Activated naive CD8-positive, alpha-beta T cell treated with anti-CD3 and anti-CD28 coated beads for 36 hours (primary cell): ENCODE data around the gene DHRS3. TPM values are rescaled to one million over a fixed set of nuclear protein-coding genes. Genes with fewer than 3 reads are reported as not detected.
A peak's percentile ranks its signal among the peaks of the same experiment; 100 is the strongest.

Experiments
- DNase-seq: peaks from one replicate; pipeline ENCODE4 v3.0.0; 2021
- H3K27ac Mint-ChIP-seq: one replicate; pipeline ENCODE4 v1.8.0; 2022; ENCODE audit warnings: mild to moderate bottlenecking, moderate library complexity, mixed read lengths
- H3K27me3 Mint-ChIP-seq: one replicate; pipeline ENCODE4 v1.8.0; 2022; ENCODE audit warnings: mild to moderate bottlenecking, mixed read lengths
- H3K36me3 Mint-ChIP-seq: one replicate; pipeline ENCODE4 v1.8.0; 2021; ENCODE audit warnings: mild to moderate bottlenecking, mixed read lengths
- H3K4me1 Mint-ChIP-seq: one replicate; pipeline ENCODE4 v1.8.0; 2021; ENCODE audit warnings: mixed read lengths
- H3K4me3 Mint-ChIP-seq: one replicate; pipeline ENCODE4 v1.8.0; 2022; ENCODE audit warnings: mild to moderate bottlenecking, moderate library complexity, mixed read lengths
- H3K9me3 Mint-ChIP-seq: one replicate; pipeline ENCODE4 v1.8.0; 2022; ENCODE audit warnings: mixed read lengths
- total RNA-seq, 2 experiments: library from RNA; stranded (reverse); gene quantifications; one replicate each; pipeline ENCODE4 v1.2.3, GENCODE V29; 2021

DHRS3 gene
- total RNA-seq, 2 experiments from 2014 or later: 163 to 167 TPM

DNA sequence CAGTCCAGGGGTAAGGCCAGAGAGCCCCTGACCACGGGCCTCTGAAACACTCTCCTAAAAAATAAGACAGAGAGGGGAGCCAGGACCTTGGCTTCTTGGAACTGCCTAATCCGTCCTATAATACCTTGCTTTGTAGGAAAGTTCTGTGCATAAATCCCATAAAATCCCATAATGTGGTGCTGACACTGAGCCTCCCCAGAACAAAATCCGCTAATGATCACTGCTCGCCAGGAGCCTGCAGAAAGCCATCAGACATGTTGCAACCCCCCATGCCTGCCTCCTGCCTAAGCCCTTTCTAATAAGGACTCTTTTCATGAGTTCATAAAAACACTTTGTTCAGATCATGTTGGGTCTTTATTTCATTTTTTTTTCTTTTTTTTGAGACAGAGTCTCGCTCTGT lies 9.3 kb upstream of the DHRS3 start:
- Mint-ChIP-seq H3K4me3 (no peak overlapping the region), H3K9me3 (no peaks in the 10 kb centered on the region), H3K27me3 (no peaks in the 10 kb centered on the region), H3K36me3 (peaks cover 2% of the 10 kb centered on the region), H3K4me1 (peaks cover 13% of the 10 kb centered on the region), H3K27ac (no peak overlapping the region)
- DNase-seq: no peak

DNA sequence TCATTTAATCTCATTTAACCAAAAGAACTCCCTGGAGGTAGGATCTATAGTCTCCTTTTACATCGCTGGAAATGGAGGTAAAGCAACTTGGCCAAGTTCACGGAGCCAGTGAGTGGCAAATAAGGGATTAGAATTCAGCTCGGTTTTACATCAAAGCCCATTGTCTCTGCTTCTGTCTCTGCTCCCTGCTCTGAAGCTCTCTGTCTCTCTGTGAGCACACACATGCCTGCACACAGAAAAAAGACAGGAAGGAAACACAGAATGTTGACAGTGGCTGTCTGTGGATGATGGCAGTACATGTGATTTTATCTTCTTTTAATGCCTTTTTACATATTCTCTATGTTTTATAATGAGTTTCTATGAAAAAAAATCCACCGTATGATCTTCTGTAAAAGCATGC lies 8.9 kb upstream of the DHRS3 start:
- Mint-ChIP-seq H3K36me3 (peaks cover 5% of the 10 kb centered on the region), H3K27ac (no peak overlapping the region), H3K4me3 (no peak overlapping the region), H3K4me1 (peaks cover 15% of the 10 kb centered on the region), H3K9me3 (no peaks in the 10 kb centered on the region), H3K27me3 (no peaks in the 10 kb centered on the region)
- no peak for DNase-seq

DNA sequence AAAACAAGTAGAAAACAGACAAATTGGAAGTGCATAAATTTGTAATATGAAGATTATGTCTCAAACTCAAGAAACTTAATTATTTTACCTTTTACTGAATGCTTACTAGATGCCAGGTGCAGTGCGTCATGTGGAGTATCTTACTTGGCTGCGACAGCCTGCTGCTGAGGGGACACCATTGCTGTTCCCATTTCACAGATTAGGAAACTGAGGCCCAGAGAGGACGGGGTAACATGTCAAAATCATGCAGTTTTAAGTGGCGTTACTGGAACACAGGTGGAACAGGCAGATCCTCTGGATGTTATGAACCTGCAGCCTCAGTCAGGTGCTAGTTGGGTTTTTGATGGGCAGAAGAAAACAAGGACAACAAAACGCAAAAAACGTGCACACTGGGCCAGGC lies 7.3 kb upstream of the DHRS3 start:
- Mint-ChIP-seq H3K4me3 (no peak overlapping the region), H3K9me3 (no peaks in the 10 kb centered on the region), H3K27ac (no peak overlapping the region), H3K27me3 (no peaks in the 10 kb centered on the region), H3K4me1 (peaks cover 26% of the 10 kb centered on the region), H3K36me3 (peaks cover 6% of the 10 kb centered on the region)
- no peak for DNase-seq

DNA sequence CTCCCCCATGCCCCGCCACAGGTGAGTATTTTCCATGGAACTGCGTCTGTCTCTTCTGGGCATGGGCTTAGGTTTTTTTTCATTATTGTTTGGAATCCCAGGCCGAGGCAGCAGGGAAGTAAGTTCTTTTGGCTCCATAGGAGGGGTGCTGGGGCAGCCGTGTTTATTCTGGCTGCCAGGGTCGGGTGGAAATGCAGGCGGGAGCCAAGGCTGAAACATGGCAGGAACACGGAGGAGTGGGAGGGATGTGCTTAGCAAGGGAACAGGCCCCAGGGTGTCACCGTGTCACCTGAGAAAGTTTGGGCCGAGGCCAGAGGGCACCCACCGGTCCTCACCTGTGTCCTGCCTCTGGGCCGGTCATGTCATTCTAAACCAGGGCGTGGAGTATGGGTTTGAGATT lies 4.5 kb upstream of the DHRS3 start:
- no peak for DNase-seq
- H3K4me1 Mint-ChIP-seq: peaks cover 37% of the 10 kb centered on the region
- peaks cover 15% of the 10 kb centered on the region for H3K36me3 Mint-ChIP-seq
- no peak overlapping the region for H3K27ac Mint-ChIP-seq
- H3K4me3 Mint-ChIP-seq: no peak overlapping the region
- peaks cover 5% of the 10 kb centered on the region for H3K27me3 Mint-ChIP-seq
- H3K9me3 Mint-ChIP-seq: no peaks in the 10 kb centered on the region

DNA sequence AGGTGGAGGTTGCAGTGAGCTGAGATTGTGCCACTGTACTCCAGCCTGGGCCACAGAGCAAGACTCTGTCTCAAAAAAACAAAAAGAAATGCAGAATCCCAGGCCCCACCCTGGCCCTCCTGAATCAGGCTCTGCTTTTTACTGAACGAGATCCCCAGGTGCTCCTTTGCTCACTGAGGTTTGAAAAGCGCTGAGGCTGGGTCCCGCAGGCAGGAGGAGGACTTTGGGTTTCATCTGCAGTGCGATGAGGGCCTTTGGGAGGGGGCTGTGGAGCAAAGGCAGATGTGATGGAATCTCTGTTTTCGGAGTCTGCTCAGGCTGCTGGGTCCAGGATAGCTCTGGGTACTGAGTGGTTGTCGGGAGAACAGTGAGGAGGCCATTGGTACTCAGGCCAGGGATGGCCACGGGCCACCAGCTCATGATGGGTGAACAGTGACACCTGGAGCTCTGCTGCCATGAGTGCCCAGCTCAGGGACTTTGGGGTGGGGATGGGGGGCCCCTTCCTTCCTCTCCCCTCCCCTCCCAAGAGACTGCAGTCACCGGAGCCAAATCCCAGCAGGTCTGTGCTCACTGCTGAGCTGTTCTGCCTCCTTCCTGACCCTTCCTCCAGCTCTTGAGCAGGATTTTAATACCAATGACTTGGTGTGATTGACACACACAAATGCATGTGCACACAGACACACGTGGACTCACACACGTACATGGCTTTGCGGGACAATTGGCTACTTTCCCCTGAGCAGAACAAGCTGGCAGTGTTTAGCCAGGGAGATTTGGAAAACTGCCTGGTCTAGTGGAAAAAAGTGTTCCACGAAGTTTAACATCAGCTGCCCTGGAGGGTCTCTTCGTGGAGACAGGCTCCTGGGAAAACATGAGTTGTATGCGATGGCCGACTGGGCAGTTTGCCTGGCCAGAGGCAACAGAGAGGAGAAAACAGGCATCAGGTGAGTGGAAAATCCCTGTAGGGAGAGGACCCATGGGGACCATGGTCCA lies 3.6 kb upstream of the DHRS3 start:
- Mint-ChIP-seq H3K27me3 (peaks cover 5% of the 10 kb centered on the region), H3K4me3 (no peak overlapping the region), H3K27ac (no peak overlapping the region), H3K4me1 (peaks cover 29% of the 10 kb centered on the region), H3K36me3 (peaks cover 19% of the 10 kb centered on the region), H3K9me3 (no peaks in the 10 kb centered on the region)
- no peak for DNase-seq

DNA sequence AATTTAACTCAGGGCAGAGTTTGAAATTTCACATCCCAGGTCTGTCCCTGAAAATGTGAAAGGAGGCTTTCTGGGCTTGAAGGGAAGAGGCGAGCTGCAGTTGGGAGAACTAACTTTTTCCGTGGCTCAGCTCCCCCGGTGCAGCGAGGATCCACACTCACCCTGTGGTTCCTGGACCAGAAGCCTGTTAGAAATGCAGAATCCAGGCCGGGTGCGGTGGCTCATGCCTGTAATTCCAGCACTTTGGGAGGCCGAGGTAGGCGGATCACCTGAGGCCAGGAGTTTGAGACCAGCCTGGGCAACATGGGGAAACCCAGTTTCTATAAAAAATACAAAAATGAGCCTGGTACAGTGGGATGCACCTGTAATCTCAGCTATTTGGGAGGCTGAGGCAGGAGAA lies 2.9 kb upstream of the DHRS3 start:
- peak overlapping the region; percentile 99 for H3K27ac Mint-ChIP-seq
- H3K4me1 Mint-ChIP-seq: peaks cover 29% of the 10 kb centered on the region
- peak overlapping the region; percentile 96 for H3K4me3 Mint-ChIP-seq
- no peaks in the 10 kb centered on the region for H3K9me3 Mint-ChIP-seq
- H3K36me3 Mint-ChIP-seq: peaks cover 26% of the 10 kb centered on the region
- H3K27me3 Mint-ChIP-seq: peaks cover 5% of the 10 kb centered on the region
- no peak for DNase-seq

DNA sequence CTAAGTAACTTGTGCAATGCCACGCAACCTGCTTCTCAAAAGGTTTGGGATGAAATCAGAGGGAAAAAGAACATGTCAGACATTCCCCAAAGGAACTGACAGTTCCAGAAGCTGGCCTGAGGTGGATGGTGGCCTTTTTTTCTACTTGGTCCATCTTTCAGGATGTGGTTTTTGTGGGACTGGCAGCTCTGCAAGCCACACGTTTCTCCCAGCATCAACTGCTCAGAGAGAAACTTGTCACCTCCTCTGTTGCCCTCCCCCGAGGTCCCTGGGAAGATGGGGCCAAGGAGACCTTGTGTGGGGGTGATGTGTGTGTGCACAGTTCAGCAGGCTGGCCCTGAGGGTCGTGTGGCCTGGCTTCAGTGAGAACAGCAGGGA lies 2.5 kb upstream of the DHRS3 start:
- H3K4me1 Mint-ChIP-seq: peaks cover 29% of the 10 kb centered on the region
- no peaks in the 10 kb centered on the region for H3K9me3 Mint-ChIP-seq
- peak; percentile 54 for DNase-seq
- H3K36me3 Mint-ChIP-seq: peaks cover 31% of the 10 kb centered on the region
- peak overlapping the region; percentile 99 for H3K27ac Mint-ChIP-seq
- H3K4me3 Mint-ChIP-seq: peak overlapping the region; percentile 96
- peaks cover 5% of the 10 kb centered on the region for H3K27me3 Mint-ChIP-seq

DNA sequence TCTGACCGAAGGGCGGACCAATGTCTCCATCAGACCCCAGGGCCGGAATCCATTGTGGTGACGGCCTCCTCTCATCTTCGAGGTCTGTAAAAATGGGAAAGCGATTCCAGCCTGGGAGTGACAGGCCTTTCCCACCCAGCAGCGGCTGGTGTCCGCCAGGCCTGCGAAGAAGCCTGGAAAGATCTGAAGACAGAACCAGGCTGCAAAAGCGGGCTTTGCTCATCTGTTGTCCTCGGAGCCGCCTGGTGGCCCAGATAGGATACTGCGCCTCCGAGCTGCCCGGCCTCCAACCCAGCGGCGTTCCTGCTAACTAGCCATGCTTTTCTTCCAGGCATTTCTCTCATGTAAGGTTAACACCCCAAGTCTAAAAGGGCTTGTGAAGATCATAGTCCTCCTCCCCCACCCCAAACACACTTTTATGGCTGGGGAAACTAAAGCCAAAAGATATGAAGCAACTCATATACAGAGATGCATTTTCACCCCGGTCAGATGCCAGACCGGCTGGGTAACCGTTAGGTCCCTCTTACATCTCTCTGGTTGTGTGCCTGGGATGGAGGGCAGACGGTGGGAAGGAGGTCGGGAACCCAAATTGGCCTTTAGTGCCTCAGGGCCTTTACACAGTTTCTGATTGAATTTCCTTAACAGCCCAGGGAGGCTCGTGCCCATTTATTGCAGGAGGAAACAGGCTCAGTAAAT lies 1.9 kb upstream of the DHRS3 start:
- Mint-ChIP-seq H3K27ac (peak overlapping the region; percentile 99), H3K36me3 (peaks cover 35% of the 10 kb centered on the region), H3K9me3 (no peaks in the 10 kb centered on the region), H3K4me1 (peaks cover 30% of the 10 kb centered on the region), H3K4me3 (peak overlapping the region; percentile 96), H3K27me3 (peaks cover 5% of the 10 kb centered on the region)
- DNase-seq: peak; percentile 77

DNA sequence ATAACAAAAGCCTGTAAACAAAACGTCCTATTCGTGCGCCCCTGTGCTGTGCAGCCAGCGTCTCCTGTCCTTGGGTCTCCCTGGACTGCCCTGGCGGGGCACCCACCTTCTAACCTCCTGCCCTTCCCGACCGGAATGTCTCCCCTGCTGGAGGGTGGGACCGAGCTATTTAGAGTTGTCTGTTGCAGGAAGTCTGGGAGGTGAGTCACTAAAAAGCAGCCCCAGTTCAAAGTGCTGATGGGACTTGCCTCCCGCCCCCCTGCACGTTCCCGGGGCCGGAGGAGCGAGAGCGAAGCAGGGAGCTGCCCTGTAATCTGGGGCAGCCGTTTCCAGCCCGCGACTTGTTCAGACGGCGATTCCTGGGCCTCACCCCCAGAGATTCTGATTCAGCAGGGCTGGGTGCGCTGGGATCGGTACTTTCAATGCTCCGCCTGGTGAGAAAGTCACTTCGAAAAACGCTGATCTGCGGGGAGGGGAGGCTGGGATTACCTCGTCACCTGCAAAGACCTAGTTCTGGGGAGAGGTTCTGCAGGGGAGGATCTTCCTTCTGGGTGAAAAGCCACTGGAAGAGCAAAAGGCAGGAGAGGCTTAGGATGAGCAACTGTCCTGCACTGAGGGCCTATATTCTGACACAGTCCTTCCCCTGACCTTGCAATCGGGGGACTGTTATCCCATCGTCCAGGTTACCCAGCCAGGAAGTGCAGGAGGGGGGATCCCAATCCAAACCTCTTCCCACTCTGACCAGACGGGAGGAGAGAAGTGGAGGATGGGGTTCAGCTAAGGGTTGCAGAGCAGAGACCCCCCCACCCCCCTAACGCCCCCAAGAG lies 1.2 kb upstream of the DHRS3 start:
- H3K36me3 Mint-ChIP-seq: peaks cover 43% of the 10 kb centered on the region
- DNase-seq: peak; percentile 79
- peak overlapping the region; percentile 96 for H3K4me3 Mint-ChIP-seq
- peaks cover 5% of the 10 kb centered on the region for H3K27me3 Mint-ChIP-seq
- peak overlapping the region; percentile 99 for H3K27ac Mint-ChIP-seq
- no peaks in the 10 kb centered on the region for H3K9me3 Mint-ChIP-seq
- H3K4me1 Mint-ChIP-seq: peaks cover 38% of the 10 kb centered on the region

DNA sequence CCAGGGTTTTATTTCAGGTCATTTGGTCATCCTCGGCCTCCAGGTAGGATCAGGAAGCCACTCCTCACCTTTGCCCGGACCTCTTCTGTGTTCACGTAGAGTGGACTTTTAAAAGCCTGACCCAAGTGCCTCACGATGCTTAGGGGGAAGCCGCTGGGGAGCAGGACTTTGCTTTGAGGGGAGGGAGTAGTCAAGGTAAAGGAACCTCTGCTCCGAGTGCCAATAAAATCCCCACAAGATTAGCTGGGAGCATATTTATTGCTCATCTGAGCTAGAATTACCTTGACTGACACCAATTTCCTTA lies 603 bp upstream of the DHRS3 start:
- Mint-ChIP-seq H3K27me3 (peaks cover 5% of the 10 kb centered on the region), H3K9me3 (no peaks in the 10 kb centered on the region), H3K27ac (peak overlapping the region; percentile 99), H3K4me3 (peak overlapping the region; percentile 96), H3K36me3 (peaks cover 49% of the 10 kb centered on the region), H3K4me1 (peaks cover 43% of the 10 kb centered on the region)
- no peak for DNase-seq

DNA sequence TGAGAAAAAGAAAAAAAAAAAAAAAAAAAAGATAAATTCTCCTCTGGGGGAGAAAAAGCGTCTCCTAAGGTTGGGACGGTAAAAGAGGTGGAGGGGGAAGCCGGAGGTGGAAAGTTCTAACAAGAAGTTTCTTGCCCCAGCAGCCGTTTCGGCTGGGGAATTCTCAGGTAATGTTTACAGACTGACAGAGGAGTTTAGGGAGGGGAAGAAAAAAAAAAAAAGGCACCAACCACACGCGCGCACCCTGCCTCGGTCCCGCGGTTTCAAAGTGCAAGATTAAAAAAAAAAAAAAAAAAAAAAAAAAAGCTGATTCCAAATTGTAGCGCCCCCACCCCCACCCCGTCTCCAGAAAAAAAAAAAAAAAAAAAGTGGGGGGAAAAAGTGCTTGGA lies 504 bp downstream of the DHRS3 start:
- peaks cover 5% of the 10 kb centered on the region for H3K27me3 Mint-ChIP-seq
- H3K4me3 Mint-ChIP-seq: peak overlapping the region; percentile 96
- H3K27ac Mint-ChIP-seq: peak overlapping the region; percentile 99
- H3K4me1 Mint-ChIP-seq: peaks cover 50% of the 10 kb centered on the region
- peaks cover 59% of the 10 kb centered on the region for H3K36me3 Mint-ChIP-seq
- peak; percentile 56 for DNase-seq
- no peaks in the 10 kb centered on the region for H3K9me3 Mint-ChIP-seq

DNA sequence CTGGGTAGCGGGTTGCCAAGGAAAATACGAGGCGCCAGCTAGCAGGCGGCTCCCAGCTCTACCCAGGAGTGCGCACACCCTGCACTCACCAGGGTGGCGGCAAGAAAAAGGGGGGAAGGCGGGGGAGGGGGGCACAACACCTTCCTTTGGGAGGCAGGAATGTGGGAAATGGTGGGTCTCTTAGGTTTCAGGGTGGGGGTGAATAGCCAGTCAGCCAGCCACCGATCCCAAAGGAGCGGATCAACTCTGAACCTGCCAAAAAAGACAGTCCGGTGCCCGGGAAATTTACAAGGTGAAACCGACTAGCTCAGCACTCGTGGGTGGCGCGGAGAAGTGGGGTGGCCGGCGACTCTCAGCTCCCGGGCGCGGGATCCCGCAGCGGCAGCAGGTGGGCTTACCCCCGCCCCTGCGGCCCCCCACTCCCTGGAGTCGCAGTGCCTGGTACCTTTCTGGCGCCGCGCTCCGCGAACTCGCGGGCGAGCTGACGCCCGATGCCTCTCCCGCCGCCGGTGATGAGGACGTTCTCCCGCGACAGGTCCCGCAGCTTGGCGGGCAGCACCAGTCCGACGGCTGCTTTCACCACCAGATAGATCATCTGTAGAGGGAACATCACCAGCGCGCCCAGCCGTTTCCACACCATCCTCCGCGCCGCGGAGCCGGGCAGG lies 1.2 kb downstream of the DHRS3 start:
- peak; percentile 44 for DNase-seq
- Mint-ChIP-seq H3K27me3 (peaks cover 5% of the 10 kb centered on the region), H3K4me1 (peaks cover 50% of the 10 kb centered on the region), H3K4me3 (peak overlapping the region; percentile 96), H3K9me3 (no peaks in the 10 kb centered on the region), H3K36me3 (peaks cover 60% of the 10 kb centered on the region), H3K27ac (peak overlapping the region; percentile 99)

DNA sequence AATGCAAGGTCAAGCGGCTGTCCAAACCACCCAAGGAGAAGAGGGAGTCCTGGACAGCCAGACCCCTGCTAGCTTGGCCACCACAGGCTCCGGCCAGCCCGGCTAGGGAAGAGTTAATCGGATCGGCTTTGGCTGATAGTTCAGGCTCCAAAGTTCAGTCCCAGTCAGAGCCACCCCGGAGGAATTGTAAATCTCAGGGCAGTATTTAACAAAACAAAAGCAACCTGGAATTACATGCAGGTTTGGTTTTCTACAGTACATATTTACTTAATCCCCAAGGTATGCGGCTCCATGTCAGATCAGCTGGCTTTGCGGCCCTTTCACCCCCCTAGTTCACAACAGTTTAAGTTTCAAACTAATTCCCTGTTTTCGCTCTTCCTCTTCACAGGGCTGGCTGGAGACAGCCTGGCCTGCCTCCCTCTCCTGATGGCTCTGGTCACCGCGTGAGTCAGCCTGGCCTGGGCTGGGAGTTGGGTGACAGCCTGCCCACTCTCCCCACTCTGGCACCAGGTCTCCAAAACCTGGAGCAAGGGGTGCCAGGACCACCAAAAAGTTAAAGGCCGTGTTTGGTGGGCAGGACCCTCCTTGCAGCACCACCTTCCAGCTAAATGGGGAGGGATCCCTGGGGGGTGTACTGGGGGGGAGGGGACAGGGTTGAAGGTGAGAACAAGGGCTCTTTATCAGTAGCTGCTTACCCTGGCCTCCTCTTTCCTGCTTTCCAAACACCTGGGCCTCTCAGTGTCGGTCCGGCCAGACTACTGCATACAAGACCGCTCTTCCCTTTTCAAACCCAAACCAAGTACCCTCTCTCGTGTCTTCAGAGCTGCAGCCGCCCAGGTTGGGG lies 1.9 kb downstream of the DHRS3 start:
- peak; percentile 23 for DNase-seq
- H3K36me3 Mint-ChIP-seq: peaks cover 66% of the 10 kb centered on the region
- peak overlapping the region; percentile 99 for H3K27ac Mint-ChIP-seq
- H3K9me3 Mint-ChIP-seq: no peaks in the 10 kb centered on the region
- peaks cover 51% of the 10 kb centered on the region for H3K4me1 Mint-ChIP-seq
- H3K4me3 Mint-ChIP-seq: peak overlapping the region; percentile 96
- peaks cover 5% of the 10 kb centered on the region for H3K27me3 Mint-ChIP-seq
